Measurements from ENCODE around the gene LSMEM2.

Gene LSMEM2

DNA sequence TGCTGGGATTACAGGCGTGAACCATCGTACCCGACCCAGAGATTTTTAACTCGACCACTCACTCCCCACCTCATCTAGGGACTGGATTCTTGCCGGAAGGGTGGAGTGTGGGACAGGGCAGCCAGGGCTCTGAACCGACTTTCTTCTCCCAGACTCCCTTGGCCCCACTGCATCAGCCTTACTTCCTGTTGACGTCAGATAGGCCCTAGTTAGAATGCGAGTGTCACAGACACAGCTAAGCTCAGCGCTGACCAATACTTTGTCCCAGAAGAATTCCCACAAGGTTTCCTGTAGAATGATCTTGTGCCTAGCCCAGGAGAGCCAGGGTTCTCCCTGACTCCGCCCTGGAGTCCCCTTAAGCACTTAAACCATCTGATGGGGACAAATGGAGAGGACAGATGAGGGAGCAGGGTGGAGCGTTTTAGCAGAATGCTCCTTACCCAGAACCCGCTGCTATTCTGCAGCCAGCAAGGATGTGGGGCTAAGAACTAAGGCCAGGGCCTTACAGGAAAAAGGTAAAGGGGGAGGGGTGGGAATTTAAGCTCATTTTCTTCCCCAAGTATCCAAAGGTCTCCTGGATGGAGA is 54.9 kb downstream of the LSMEM2 start:
- Mint-ChIP-seq H3K4me3 (peak overlapping the region; percentile 49), H3K9me3 (no peaks in the 10 kb centered on the region), H3K4me1 (ENCODE audit: low read depth) (peaks cover 32% of the 10 kb centered on the region), H3K27me3 (ENCODE audit: low read depth) (no peaks in the 10 kb centered on the region), H3K27ac (peak overlapping the region; percentile 82), H3K36me3 (ENCODE audit: low read depth) (peaks cover 35% of the 10 kb centered on the region)

DNA sequence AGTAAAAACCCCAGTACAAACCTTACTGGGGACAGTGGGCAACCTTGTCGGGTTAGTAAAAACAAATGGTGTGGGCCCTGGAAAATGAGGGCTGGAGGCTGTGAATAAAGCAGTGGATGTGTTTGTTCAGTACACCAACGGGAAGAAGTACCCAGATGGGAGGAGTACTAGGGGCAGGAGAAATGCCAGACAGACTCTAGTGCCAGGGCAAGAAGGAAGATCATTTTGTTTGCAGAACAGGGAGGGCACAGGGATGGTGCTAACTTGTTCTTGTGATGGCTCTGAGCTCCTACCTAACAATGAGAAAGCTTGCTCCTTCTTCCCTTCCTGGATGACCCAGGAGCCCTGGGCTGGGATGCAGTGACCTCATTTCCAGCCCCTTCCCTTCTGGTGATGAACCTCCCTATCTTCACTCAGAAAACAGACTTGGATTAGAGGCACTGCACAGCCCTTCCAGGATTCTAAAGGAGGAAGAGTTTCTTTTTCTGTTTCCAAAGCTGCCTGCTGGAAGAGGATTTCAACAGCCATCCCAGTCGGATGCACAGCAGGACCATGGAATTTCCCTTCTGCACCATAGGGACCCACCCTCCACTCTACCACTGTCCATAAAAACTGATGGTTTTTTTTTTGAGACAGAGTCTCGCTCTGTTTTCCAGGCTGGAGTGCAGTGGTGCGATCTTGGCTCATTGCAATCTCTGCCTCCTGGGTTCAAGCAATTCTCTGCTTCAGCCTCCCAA is 55.6 kb downstream of the LSMEM2 start:
- H3K4me3 Mint-ChIP-seq, result peak overlapping the region; percentile 49
- H3K27me3 Mint-ChIP-seq (ENCODE audit: low read depth), result no peaks in the 10 kb centered on the region
- H3K27ac Mint-ChIP-seq, result peak overlapping the region; percentile 22
- peaks cover 39% of the 10 kb centered on the region for H3K36me3 Mint-ChIP-seq (ENCODE audit: low read depth)
- peaks cover 36% of the 10 kb centered on the region for H3K4me1 Mint-ChIP-seq (ENCODE audit: low read depth)
- no peaks in the 10 kb centered on the region for H3K9me3 Mint-ChIP-seq

DNA sequence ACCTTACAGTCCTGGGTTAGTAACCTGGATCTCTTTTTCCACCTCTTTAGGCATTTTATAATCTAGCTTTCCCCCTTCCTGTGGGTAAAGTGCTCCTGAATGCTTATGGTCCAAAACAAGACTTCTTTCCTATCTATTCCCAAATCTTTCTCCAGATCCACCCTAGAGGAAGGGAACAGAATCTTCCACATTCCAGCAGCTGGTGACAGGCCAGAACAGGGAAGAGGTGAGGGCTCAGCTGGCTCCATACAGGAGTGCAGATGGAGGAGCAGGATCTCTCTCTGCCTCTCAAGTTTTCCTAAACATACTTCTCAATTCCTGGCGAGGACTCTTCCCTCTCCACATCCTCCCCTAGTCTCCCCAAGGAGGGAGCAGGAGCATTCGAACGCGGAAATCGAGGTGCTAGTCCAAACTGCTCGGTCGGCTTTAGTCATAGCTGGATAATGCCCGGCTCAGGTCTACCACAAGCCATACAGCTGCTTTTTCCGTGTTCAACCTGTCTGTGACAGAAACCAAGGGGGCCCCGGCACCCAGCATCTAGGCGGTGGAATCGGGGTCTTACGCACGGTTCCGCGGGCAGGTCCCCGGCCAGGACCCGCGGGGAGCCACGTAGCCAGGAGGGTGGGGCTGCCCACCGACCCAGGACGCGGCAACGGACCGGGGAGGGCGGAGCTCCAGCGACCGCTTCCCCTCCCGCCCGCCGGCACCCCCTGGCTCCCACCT is 57.7 kb downstream of the LSMEM2 start:
- H3K9me3 Mint-ChIP-seq, result no peaks in the 10 kb centered on the region
- peaks cover 47% of the 10 kb centered on the region for H3K4me1 Mint-ChIP-seq (ENCODE audit: low read depth)

DNA sequence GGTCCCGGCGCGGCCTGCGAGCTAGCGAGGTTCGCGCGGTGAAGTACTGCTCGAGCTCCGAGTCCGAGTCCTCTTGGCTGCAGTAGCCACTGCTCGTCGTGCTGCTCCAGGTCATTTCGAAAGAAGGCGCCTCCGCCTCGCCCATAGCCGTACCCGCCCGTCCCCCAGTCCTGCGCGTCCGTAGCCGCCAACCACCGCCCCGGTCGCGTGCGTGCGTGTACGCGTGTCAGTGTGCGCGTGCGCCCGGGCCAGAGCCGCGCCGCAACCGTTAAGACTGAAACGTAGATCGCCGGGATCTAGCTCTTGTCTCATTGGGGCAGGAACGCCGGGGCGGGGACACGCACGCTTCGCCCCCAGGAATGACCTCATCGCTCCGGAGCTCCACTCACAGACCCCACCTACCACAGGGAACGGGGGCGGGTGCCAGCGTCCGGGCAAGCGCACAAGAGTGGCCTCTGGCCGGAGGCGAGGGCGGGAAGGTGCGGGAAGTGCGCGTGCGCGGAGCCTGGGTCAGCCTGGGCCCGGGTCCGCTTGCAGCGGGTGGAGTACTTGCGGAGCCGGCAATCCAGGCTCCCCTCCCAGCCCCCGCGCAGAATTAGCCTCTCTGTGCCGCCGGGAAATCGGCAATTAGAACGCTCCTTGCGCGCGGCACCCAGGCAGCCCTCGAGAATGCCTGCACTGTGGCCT is 58.4 kb downstream of the LSMEM2 start:
- Mint-ChIP-seq H3K27ac (peak overlapping the region; percentile 94), H3K36me3 (ENCODE audit: low read depth) (peaks cover 31% of the 10 kb centered on the region), H3K4me3 (peak overlapping the region; percentile 95), H3K9me3 (no peaks in the 10 kb centered on the region), H3K27me3 (ENCODE audit: low read depth) (no peaks in the 10 kb centered on the region), H3K4me1 (ENCODE audit: low read depth) (peaks cover 46% of the 10 kb centered on the region)

More for the DNA sequence above, 57.7 kb downstream of the LSMEM2 start:
- peak overlapping the region; percentile 94 for H3K27ac Mint-ChIP-seq
- peaks cover 35% of the 10 kb centered on the region for H3K36me3 Mint-ChIP-seq (ENCODE audit: low read depth)
- no peaks in the 10 kb centered on the region for H3K27me3 Mint-ChIP-seq (ENCODE audit: low read depth)
- H3K4me3 Mint-ChIP-seq, result peak overlapping the region; percentile 95

All from T-helper 1 cell treated with Interleukin-12 subunit alpha and Interleukin-12 subunit beta and Interleukin-4 antibody, amounts not matched to agents 30 μg/mL and 1 μg/mL, for 36 hours (primary cell).